Fibroblast of lung (primary cell): Measurements from ENCODE around the gene CRMP1. TPM values are rescaled to one million over a fixed set of nuclear protein-coding genes. Genes with fewer than 3 reads are reported as not detected.

Experiments
- DNase-seq, 2 donors: peaks; one replicate each; pipeline versions ENCODE4 v3.0.0 to v3.0.0-alpha.2; 2010; ENCODE audit warnings: low read depth in 2 of 2
- H2AFZ ChIP-seq: 2 replicates; pipeline ENCODE4 v1.5.1; 2012; ENCODE audit warnings: low read length, control low read depth, inconsistent platforms
- H3K27ac ChIP-seq: 2 replicates; pipeline ENCODE4 v1.5.1; 2011; ENCODE audit warnings: low read length, control low read depth; ENCODE audit not compliant: insufficient read depth
- H3K27me3 ChIP-seq: 2 replicates; pipeline ENCODE4 v1.5.1; 2011; ENCODE audit warnings: mild to moderate bottlenecking, low read length; ENCODE audit not compliant: control insufficient read depth, insufficient read depth
- H3K36me3 ChIP-seq: 2 replicates; pipeline ENCODE4 v1.5.1; 2011; ENCODE audit warnings: low read length; ENCODE audit not compliant: control insufficient read depth, insufficient read depth
- H3K4me1 ChIP-seq: 2 replicates; pipeline ENCODE4 v1.5.1; 2011; ENCODE audit warnings: low read length; ENCODE audit not compliant: control insufficient read depth, insufficient read depth; ENCODE audit errors: extremely low read depth
- H3K4me2 ChIP-seq: 2 replicates; pipeline ENCODE4 v1.5.1; 2011; ENCODE audit warnings: low read length, control low read depth; ENCODE audit not compliant: insufficient read depth; ENCODE audit errors: extremely low read depth
- H3K4me3 ChIP-seq, 4 experiments: fragments of 200-600 bp in 1 of 4; sonication (generic) in 1 of 4; replicated peaks in 1 of 4; 2 replicates each; pipeline ENCODE4 v1.5.1; 2011 to 2016; ENCODE audit warnings: low read length in 4 of 4, low read depth in 3 of 4, mild to moderate bottlenecking in 3 of 4, control low read depth in 2 of 4, inconsistent platforms in 1 of 4, mixed read lengths in 1 of 4; ENCODE audit not compliant: insufficient read depth in 1 of 4; ENCODE audit errors: control extremely low read depth in 1 of 4
- H3K79me2 ChIP-seq: 2 replicates; pipeline ENCODE4 v1.5.1; 2012; ENCODE audit warnings: mild to moderate bottlenecking, low read length, inconsistent platforms; ENCODE audit not compliant: control insufficient read depth, insufficient read depth
- H3K9ac ChIP-seq: 2 replicates; pipeline ENCODE4 v1.5.1; 2011; ENCODE audit warnings: mild to moderate bottlenecking, low read length, control low read depth; ENCODE audit not compliant: insufficient read depth
- H3K9me3 ChIP-seq: 2 replicates; pipeline ENCODE4 v1.5.1; 2012; ENCODE audit warnings: low read depth, low read length; ENCODE audit not compliant: control insufficient read depth, insufficient read depth
- H4K20me1 ChIP-seq: 2 replicates; pipeline ENCODE4 v1.5.1; 2011; ENCODE audit warnings: low read length; ENCODE audit not compliant: control insufficient read depth, insufficient read depth; ENCODE audit errors: extremely low read depth
- EZH2 ChIP-seq: IDR thresholded peaks from 2 replicates; pipeline ENCODE4 v1.5.1; 2012; ENCODE audit warnings: low read length, control low read depth, mild to moderate bottlenecking; ENCODE audit errors: missing control alignments
- polyA plus RNA-seq, 2 donors: library from polyadenylated mRNA; depleted of rRNA in 1 of 2; stranded (reverse) in 1 of 2; unstranded in 1 of 2; fragments of >200 nt; gene quantifications; 2 replicates each; pipeline ENCODE4 v1.2.1, GENCODE V29; 2011 to 2012; ENCODE audit warnings: missing spikeins in 1 of 2
- total RNA-seq: library from RNA; depleted of rRNA; stranded (reverse); fragments of >200 nt; gene quantifications from 2 replicates; pipeline ENCODE4 v1.2.1, GENCODE V29; 2014
- TF ChIP-seq, protein P1 (sequence below), 2 donors: IDR thresholded peaks in 1 of 2; conservative IDR thresholded peaks in 1 of 2; 1 replicate in 1 of 2; 2 replicates in 1 of 2; pipeline ENCODE4 v1.5.1; 2011 to 2012; ENCODE audit warnings: low read length in 2 of 2, control low read depth in 1 of 2, inconsistent platforms in 1 of 2, low read depth in 1 of 2, mild to moderate bottlenecking in 1 of 2

The CRMP1 gene
- total and polyA plus RNA-seq, 2 donors (not counting 1 experiment from before 2014, with no cell fraction given), result 0.33 to 2.7 TPM

DNA sequence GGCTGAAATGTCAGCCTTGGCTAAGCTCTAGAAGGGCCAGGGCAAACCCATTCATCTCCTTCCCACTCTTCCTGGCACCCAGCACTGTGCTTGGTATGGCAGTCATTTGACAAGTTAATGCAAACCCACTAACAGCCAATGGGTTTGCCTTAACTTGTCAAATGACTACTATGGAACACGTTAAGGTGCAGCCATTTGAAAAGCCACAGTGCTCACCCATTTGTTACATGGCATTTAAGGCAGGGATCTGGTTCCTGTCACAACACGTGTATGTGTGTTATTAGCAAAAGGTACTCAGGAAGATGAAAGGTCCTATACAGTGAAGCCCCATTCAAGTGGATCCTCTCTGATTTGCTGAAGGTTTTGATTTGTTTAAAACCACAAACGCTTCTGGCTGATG lies 7.2 kb downstream of the CRMP1 start:
- DNase-seq, result no peak
- no peak overlapping the region for H3K9ac ChIP-seq
- H3K79me2 ChIP-seq, result no peaks in the 10 kb centered on the region
- H4K20me1 ChIP-seq, result peaks cover 2% of the 10 kb centered on the region
- no peak overlapping the region for H2AFZ ChIP-seq
- H3K4me1 ChIP-seq, result no peaks in the 10 kb centered on the region
- H3K9me3 ChIP-seq, result no peaks in the 10 kb centered on the region
- TF ChIP-seq, protein P1, sequence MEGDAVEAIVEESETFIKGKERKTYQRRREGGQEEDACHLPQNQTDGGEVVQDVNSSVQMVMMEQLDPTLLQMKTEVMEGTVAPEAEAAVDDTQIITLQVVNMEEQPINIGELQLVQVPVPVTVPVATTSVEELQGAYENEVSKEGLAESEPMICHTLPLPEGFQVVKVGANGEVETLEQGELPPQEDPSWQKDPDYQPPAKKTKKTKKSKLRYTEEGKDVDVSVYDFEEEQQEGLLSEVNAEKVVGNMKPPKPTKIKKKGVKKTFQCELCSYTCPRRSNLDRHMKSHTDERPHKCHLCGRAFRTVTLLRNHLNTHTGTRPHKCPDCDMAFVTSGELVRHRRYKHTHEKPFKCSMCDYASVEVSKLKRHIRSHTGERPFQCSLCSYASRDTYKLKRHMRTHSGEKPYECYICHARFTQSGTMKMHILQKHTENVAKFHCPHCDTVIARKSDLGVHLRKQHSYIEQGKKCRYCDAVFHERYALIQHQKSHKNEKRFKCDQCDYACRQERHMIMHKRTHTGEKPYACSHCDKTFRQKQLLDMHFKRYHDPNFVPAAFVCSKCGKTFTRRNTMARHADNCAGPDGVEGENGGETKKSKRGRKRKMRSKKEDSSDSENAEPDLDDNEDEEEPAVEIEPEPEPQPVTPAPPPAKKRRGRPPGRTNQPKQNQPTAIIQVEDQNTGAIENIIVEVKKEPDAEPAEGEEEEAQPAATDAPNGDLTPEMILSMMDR (conservative IDR thresholded peaks at IDR 0.05 in 1 of 2, IDR thresholded peaks at IDR 0.05 in 1 of 2; ENCODE audit: low read depth in 1 of 2, low read length in 2 of 2), result no peak
- TF ChIP-seq EZH2, result no peak
- peaks cover 29% of the 10 kb centered on the region for H3K27me3 ChIP-seq
- no peak overlapping the region for H3K27ac ChIP-seq
- no peaks in the 10 kb centered on the region for H3K36me3 ChIP-seq
- no peak overlapping the region for H3K4me2 ChIP-seq
- H3K4me3 ChIP-seq, result no peak overlapping the region

DNA sequence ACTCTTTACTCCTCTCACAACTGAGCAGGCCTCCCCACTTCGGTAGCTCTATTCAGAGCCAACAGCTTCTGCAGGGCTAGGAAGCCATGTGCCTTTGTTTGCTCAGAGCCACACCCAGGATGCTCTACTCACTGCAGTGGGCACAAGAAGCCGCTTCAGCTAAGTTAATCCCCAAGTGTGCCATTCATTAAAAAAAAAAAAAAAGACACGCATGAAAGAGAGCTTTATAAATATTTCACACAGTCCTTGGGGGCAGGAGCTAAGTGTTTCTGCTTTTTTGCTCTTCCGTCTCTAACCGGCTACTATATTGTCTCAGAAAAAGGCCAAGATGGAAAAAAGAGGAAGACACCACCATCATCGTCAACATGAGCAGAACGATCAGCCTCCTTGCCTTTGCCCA lies 8.1 kb downstream of the CRMP1 start:
- H3K4me3 ChIP-seq, result no peak overlapping the region
- no peak overlapping the region for H2AFZ ChIP-seq
- H3K4me1 ChIP-seq, result no peaks in the 10 kb centered on the region
- no peak overlapping the region for H3K4me2 ChIP-seq
- H3K9me3 ChIP-seq, result no peaks in the 10 kb centered on the region
- peaks cover 2% of the 10 kb centered on the region for H4K20me1 ChIP-seq
- no peak for DNase-seq
- H3K27me3 ChIP-seq, result peaks cover 21% of the 10 kb centered on the region
- H3K36me3 ChIP-seq, result no peaks in the 10 kb centered on the region
- no peaks in the 10 kb centered on the region for H3K79me2 ChIP-seq
- no peak overlapping the region for H3K27ac ChIP-seq
- no peak for TF ChIP-seq EZH2
- TF ChIP-seq, protein P1 (conservative IDR thresholded peaks at IDR 0.05 in 1 of 2, IDR thresholded peaks at IDR 0.05 in 1 of 2; ENCODE audit: low read depth in 1 of 2, low read length in 2 of 2), result no peak
- no peak overlapping the region for H3K9ac ChIP-seq

DNA sequence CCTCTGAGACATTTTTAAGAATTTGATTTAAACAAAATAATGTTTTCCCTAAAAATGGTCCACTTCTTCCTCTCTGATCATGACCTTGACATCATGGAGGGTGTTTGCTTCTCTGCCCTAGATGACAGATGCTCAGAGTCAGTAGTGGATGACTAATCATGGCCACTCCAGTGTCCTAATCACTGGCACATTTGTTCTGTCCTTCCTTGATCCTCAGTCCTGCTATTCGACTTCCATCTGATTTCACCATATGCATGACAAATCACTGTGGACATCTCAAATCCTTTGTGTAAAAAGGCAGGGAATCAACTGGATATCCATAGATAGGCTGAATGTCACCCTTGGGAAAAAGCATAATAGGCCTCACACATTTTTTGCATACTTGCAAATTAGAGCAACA lies 9.0 kb downstream of the CRMP1 start:
- Histone ChIP-seq H4K20me1 (peaks cover 2% of the 10 kb centered on the region), H2AFZ (no peak overlapping the region), H3K27me3 (peaks cover 13% of the 10 kb centered on the region), H3K4me2 (no peak overlapping the region), H3K27ac (no peak overlapping the region), H3K4me3 (no peak overlapping the region), H3K79me2 (no peaks in the 10 kb centered on the region), H3K4me1 (no peaks in the 10 kb centered on the region), H3K9me3 (no peaks in the 10 kb centered on the region), H3K9ac (no peak overlapping the region), H3K36me3 (no peaks in the 10 kb centered on the region)
- DNase-seq, result no peak
- TF ChIP-seq EZH2, result no peak
- TF ChIP-seq, protein P1 (conservative IDR thresholded peaks at IDR 0.05 in 1 of 2, IDR thresholded peaks at IDR 0.05 in 1 of 2; ENCODE audit: low read depth in 1 of 2, low read length in 2 of 2), result no peak
